ENCODE results near the gene NDUFA11. TPM values are rescaled to one million over a fixed set of nuclear protein-coding genes. Genes with fewer than 3 reads are reported as not detected.
"Not testable (repeated sequence)": the region's sequence is repeated elsewhere in the genome, so short reads cannot be mapped to it uniquely, and the experiment has no call there.

The NDUFA11 gene
- total RNA-seq, 2 experiments from 2014 or later: 214 to 217 TPM

DNA sequence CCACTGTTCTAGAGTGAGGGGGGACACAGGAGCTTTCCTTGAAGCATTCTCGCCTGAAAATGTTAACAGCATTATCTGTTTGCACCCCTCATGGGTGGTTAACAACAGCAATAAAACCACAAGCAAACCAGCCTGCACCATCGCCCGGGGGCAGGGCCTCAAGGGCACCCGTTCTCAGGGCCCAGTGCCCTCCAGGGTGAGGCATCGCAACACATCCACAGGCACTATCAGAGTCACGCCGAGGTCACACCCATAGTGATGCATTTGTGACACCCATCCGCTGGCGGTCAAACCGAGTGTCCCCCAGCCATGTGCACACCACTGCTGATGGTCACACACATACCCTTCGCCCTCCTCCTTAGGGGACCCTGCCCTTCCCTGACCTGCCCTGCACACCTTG lies 37.8 kb downstream of the NDUFA11 start:
- ATAC-seq (no peak), DNase-seq (no peak)
- CTCF ChIA-PET: no interaction called here
- Mint-ChIP-seq H3K36me3 (no peaks in the 10 kb centered on the region), H3K4me3 (no peak overlapping the region), H3K27ac (no peak overlapping the region), H3K4me1 (no peaks in the 10 kb centered on the region), H3K27me3 (no peaks in the 10 kb centered on the region), H3K9me3 (ENCODE audit: low read depth) (no peaks in the 10 kb centered on the region)

DNA sequence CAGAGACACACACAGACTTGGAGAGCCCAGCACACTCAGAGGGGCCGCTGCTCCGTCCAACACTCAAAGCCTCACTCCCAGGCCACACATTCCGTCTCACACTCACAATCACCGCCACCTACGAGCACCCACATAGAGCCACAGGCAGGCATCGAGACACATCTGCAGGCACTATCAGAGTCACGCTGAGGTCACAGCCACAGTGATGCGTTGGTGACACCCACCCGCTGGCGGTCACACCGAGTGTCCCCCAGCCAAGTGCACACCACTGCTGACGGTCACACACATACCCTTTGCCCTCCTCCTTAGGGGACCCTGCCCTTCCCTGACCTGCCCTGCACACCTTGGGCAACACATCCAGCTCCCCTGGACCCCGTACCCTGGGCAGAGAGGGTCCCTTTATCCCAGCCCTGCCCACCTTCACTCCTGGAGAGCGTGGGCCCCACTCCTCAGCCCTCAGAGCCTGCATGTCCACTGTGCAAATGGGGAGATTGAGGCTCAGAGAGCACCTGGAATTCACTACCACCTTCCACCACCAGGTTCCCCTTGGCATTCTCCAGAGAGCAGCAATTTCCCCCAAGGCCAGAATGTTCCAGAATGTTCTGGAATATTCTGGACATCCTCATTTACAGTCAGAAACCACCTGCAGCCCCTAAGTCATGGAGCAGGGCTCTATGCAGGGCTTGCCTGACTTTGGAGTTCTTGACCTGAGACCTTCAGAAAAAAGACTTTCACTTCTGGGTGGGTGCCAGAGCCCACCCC lies 38.7 kb downstream of the NDUFA11 start:
- Mint-ChIP-seq H3K27me3 (no peaks in the 10 kb centered on the region), H3K9me3 (ENCODE audit: low read depth) (no peaks in the 10 kb centered on the region), H3K4me1 (no peaks in the 10 kb centered on the region), H3K36me3 (no peaks in the 10 kb centered on the region), H3K27ac (no peak overlapping the region), H3K4me3 (no peak overlapping the region)
- no peak for DNase-seq
- ATAC-seq: no peak
- CTCF ChIA-PET: no interaction called here

DNA sequence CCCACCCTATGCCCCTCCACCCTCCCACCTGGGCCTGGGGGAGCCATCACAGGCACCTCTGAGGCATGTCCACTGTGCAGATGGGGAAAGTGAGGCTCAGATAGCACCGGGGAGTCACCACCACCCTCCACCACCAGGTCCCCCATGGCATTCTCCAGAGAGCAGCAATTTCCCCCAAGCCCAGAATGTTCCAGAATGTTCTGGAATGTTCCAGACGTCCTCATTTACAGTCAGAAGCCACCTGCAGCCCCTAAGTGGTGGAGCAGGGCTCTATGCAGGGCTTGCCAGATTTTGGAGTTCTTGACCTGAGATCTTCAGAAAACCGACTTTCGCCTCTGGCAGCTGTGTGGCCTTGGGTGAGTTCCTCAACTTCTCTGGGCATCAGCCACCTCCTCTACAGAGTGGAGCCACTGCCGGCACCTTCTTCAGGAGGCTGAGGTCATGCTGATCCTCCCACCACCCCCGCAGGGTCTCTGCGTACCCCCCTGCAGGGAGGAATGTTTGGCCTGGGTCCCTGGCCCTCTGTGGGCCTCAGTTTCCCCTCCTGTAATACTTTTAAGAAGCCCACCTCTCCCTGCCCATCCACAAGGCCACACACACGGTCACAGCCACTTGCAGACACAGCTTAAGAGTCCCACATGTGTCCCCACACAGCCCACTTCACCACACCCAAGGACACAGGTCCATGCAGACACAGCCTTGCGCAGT lies 39.4 kb downstream of the NDUFA11 start:
- no peaks in the 10 kb centered on the region for H3K36me3 Mint-ChIP-seq
- DNase-seq (no peak), ATAC-seq (no peak)
- no peaks in the 10 kb centered on the region for H3K9me3 Mint-ChIP-seq (ENCODE audit: low read depth)
- H3K27ac Mint-ChIP-seq: no peak overlapping the region
- H3K4me3 Mint-ChIP-seq: no peak overlapping the region
- H3K27me3 Mint-ChIP-seq: no peaks in the 10 kb centered on the region
- CTCF ChIA-PET: no interaction called here
- no peaks in the 10 kb centered on the region for H3K4me1 Mint-ChIP-seq

GRCh38 chr19:5863030-5863665 lies 40.4 kb downstream of the NDUFA11 start:
- CTCF ChIA-PET: no interaction called here
- H3K4me3 Mint-ChIP-seq: no peak overlapping the region

DNA sequence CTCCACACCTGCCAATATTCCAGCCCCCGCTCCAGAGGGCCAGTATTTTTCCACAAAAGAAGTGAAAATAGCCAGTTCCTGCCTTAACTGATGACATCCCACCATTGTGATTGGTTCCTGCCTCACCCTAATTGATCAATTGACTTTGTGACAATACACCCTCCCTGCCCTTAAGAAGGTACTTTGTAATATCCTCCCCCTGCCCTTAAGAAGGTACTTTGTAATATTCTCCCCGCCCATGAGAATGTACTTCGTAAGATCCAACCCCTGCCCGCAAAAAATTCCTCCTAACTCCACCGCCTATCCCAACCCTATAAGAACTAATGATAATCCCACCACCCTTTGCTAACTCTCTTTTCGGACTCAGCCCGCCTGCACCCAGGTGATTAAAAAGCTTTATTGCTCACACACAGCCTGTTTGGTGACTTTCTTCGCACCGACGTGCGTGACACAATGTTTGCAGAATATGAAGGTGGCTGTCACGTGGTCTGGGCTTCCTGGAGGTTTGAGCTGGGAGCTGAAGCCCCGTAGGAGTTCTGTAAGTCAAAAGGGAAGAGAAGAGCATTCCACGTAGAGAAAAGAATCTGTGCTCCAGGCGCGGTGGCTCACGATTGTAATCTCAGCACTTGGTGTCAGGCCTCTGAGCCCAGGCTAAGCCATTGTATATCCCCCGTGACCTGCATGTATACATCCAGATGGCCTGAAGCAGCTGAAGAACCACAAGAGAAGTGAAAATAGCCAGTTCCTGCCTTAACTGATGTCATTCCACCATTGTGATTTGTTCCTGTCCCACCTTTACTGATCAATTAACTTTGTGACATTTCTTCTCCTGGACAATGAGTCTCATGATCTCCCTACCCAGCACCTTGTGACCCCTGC lies 46.1 kb downstream of the NDUFA11 start:
- Mint-ChIP-seq H3K4me1 (no peaks in the 10 kb centered on the region), H3K9me3 (ENCODE audit: low read depth) (no peaks in the 10 kb centered on the region), H3K36me3 (no peaks in the 10 kb centered on the region), H3K27ac (no peak overlapping the region), H3K4me3 (no peak overlapping the region), H3K27me3 (no peaks in the 10 kb centered on the region)
- DNase-seq (no peak), ATAC-seq (no peak)
- CTCF ChIA-PET: no interaction called here

More at GRCh38 chr19:5863030-5863665, 40.4 kb downstream of the NDUFA11 start:
- no peak for DNase-seq
- Mint-ChIP-seq H3K36me3 (no peaks in the 10 kb centered on the region), H3K4me1 (no peaks in the 10 kb centered on the region), H3K27me3 (no peaks in the 10 kb centered on the region), H3K9me3 (ENCODE audit: low read depth) (no peaks in the 10 kb centered on the region), H3K27ac (no peak overlapping the region)
- ATAC-seq: no peak

- H3K27me3 Mint-ChIP-seq; H3K4me3 Mint-ChIP-seq; CTCF ChIA-PET; H3K36me3 Mint-ChIP-seq; H3K27ac Mint-ChIP-seq; DNase-seq; ATAC-seq; H3K4me1 Mint-ChIP-seq; H3K9me3 Mint-ChIP-seq (ENCODE audit: low read depth): not testable (repeated sequence)
Measured at GRCh38 chr19:5855151-5855550, 48.4 kb downstream of the NDUFA11 start.

DNA sequence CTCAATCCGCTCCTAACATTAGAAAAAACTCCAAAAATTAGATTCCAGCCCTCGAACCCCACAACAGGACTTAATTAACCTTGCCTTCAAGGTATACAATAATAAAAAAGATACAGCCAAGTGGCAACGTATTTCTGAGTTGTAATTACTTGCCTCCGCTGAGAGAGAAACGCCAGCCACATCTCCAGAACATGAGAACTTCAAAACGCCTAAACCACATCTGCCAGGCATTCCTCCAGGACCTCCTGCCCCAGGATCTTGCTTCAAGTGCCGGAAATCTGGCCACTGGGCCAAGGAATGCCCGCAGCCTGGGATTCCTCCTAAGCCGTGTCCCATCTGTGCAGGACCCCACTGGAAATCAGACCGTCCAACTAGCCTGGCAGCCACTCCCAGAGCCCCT lies 49.5 kb downstream of the NDUFA11 start:
- ATAC-seq; H3K27ac Mint-ChIP-seq; H3K4me3 Mint-ChIP-seq; CTCF ChIA-PET; H3K27me3 Mint-ChIP-seq; H3K4me1 Mint-ChIP-seq; H3K36me3 Mint-ChIP-seq; H3K9me3 Mint-ChIP-seq (ENCODE audit: low read depth); DNase-seq: not testable (repeated sequence)

DNA sequence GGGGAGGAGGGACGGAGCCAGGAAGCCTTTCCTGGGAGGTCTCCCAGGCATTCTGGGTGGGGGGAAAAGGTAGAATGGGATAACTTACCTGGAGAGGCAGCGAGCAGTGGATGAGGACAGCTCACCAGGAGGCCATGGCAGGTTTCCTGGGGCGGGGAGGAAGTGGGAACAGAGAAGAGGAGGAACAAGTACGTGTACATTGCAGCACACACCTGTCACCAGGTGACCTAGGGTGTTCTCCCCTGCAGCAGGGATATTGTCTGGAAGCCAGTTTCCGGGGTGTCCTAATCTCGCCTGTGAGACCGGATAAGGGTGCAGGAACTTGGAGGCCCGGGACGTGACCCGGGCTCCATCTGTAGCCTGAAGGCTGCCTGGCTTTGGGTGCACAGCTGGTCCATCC lies 52.3 kb downstream of the NDUFA11 start, which contains the start of gene FUT3:
TSS of gene FUT3 (minus strand) at position 148 of the 400 bp plus-strand sequence.
- Mint-ChIP-seq H3K27ac (no peak within 1 kb of the TSS), H3K27me3 (no peaks in the 10 kb centered on the region), H3K4me1 (no peaks in the 10 kb centered on the region), H3K4me3 (no peak within 1 kb of the TSS), H3K9me3 (ENCODE audit: low read depth) (no peaks in the 10 kb centered on the region), H3K36me3 (no peaks in the 10 kb centered on the region)
- ATAC-seq (no peak), DNase-seq (no peak)
- CTCF ChIA-PET: no interaction called here

- CTCF ChIA-PET: no interaction called here
- H3K27ac Mint-ChIP-seq: no peak overlapping the region
- H3K27me3 Mint-ChIP-seq: no peaks in the 10 kb centered on the region
- H3K9me3 Mint-ChIP-seq (ENCODE audit: low read depth): no peaks in the 10 kb centered on the region
- H3K36me3 Mint-ChIP-seq: no peaks in the 10 kb centered on the region
- no peaks in the 10 kb centered on the region for H3K4me1 Mint-ChIP-seq
- no peak for DNase-seq
- no peak overlapping the region for H3K4me3 Mint-ChIP-seq
- no peak for ATAC-seq
Measured at GRCh38 chr19:5850743-5851293, 52.8 kb downstream of the NDUFA11 start.

DNA sequence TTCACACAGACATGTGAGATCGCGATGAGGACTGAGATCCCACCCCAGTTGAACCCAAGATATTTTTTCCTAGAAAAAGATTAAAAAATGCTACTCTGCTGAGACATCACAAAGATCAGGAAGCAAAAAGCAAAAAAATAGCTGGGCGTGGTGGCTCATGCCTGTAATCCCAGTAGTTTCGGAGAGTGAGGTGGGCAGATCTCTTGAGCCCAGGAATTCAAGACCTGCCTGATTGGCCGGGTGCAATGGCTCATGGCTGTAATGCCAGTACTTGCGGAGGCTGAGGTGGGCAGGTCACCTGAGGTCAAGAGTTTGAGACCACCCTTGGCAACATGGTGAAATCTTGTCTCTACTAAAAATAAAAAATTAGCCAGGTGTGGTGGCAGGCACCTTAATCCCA lies 53.4 kb downstream of the NDUFA11 start:
- no peak overlapping the region for H3K4me3 Mint-ChIP-seq
- H3K4me1 Mint-ChIP-seq: no peaks in the 10 kb centered on the region
- H3K27me3 Mint-ChIP-seq: no peaks in the 10 kb centered on the region
- no peaks in the 10 kb centered on the region for H3K36me3 Mint-ChIP-seq
- DNase-seq (no peak), ATAC-seq (no peak)
- CTCF ChIA-PET: no interaction called here
- no peaks in the 10 kb centered on the region for H3K9me3 Mint-ChIP-seq (ENCODE audit: low read depth)
- no peak overlapping the region for H3K27ac Mint-ChIP-seq

- H3K27ac Mint-ChIP-seq; DNase-seq; H3K27me3 Mint-ChIP-seq; H3K4me1 Mint-ChIP-seq; H3K36me3 Mint-ChIP-seq; H3K9me3 Mint-ChIP-seq (ENCODE audit: low read depth); H3K4me3 Mint-ChIP-seq; CTCF ChIA-PET; ATAC-seq: not testable (repeated sequence)
Measured at GRCh38 chr19:5848621-5849020, 55.0 kb downstream of the NDUFA11 start.

DNA sequence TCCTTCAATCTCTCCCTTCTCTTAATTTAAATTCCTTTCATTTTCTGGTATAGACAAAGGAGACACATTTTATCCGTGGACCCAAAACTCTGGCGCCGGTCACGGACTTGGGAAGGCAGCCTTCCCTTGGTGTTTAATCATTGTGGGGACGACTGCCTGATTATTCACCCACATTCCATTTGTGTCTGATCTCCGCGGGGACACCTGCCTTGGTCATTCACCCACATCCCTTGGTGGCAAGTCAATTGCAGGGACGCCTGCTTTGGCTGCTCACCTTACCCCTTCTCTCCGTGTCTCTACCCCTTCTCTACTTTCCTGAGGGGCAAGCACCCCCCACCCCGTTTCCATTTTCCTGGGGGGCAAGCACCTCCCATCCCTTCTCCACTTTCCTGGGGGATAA lies 55.7 kb downstream of the NDUFA11 start:
- H3K9me3 Mint-ChIP-seq (ENCODE audit: low read depth); H3K4me1 Mint-ChIP-seq; DNase-seq; ATAC-seq; H3K36me3 Mint-ChIP-seq; CTCF ChIA-PET; H3K27me3 Mint-ChIP-seq; H3K27ac Mint-ChIP-seq; H3K4me3 Mint-ChIP-seq: not testable (repeated sequence)
